ENCODE results near the gene DSP.

The DSP gene

GRCh38 chr6:7594579-7595125 lies 53.2 kb downstream of the DSP start:
- ATAC-seq = no peak

DNA sequence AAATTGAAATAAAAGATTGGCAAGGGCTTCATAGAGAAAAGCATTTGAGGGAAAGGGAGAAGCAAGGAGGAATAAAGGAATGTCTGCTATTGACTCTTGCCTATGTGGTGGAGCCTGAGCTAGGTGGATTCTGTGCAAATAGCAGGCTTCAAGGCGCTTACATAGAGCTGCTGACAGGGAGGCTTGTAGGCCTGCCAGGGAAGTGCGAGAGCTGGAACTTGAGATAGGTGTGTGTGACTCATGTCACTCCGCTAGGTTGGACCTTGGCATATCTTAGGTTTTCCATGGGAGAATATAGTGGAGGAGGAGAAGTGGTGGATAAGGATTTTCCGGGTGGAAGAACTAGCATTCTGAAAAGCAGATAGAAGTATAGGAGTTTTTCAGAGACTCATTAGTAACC lies 62.5 kb downstream of the DSP start:
- no peak for ATAC-seq

DNA sequence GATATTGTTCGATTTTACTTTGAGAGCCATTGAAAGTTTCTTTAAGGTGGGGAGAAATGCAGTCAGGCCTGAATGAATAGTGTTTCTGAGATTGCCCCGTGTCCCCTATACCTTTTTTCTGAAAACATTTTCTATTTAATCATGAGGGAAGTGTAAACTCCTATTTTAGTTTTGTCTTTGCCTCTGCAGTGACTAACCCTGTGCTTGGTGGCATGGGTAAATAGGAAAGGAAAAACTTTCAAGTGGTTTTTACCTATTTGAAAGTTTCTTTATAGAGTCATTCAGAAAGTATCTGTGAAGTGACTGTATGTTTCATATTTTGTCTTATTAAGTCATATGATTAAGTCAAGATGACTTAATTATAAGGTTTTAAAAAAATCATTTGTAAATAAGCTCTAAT lies 63.0 kb downstream of the DSP start:
- peak; percentile 93 to 96 for ATAC-seq

- ATAC-seq = peak; percentile 55 to 74
Observed at GRCh38 chr6:7615611-7616383, 74.3 kb downstream of the DSP start.

DNA sequence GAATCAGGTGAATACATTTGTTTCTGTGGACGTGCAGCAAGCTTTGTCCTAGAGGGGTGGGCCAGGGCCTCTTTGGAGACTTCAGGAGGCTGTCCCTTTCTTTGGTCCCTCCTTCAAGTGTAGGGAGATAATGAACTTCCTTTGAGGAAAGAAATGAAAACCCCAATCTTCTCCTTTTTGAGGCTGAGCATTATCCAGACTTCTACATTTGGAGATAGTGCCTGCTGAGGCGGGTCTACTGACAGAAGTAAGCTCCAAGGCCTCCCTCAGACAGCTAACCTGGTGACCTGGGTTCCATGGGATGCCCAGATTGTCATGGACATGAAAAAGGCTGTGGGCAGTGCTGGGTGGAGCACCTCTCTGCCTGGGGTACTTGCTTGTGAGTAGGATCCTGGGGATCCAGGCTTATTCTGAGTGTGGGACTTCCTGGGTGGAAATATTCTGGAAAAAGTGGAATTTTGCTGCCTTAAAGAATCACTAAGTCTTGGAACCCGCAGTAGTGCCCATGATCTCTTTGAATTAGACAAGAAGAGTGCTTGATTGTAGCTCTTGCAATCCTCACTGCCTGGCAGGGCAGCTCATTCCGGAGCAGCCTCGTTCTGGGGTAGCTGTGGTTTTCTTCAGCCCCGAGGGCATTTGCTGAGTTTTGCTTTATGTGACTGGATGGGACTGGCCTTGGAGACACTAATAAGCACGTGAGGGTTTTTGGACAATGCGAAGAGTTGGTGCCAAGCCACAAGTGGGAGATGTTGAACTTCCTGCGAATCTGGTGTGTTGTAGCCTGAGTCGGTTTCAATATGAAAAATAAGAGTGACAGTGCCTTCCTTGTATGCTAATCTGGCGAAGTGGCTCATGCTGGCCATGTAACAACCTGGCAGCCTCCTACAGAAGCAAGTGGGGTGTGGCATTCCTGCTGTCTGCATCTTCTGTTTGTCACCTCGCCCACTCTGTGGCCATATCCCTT lies 76.6 kb downstream of the DSP start:
- peak in 1 of 2 donors; percentile 18 for ATAC-seq

DNA sequence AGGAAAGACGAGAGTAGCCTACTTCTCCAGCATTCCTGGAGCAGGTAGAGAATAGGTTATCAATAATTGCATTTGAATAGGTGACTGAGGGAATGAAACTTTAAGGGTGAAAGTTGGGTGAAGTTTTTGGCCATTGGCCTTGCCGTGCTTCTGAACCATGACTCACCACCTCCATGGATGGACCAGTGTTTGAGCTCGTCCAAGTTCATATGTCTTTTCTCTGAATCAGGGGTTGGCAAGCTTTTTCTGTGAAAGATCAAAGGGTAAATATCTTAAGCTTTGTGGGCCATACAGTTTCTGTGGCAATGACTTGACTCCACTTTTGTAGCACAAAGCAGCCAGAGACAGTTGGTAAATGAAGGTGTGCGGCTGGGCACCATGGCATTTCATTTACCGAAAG lies 80.3 kb downstream of the DSP start:
- no peak for ATAC-seq

DNA sequence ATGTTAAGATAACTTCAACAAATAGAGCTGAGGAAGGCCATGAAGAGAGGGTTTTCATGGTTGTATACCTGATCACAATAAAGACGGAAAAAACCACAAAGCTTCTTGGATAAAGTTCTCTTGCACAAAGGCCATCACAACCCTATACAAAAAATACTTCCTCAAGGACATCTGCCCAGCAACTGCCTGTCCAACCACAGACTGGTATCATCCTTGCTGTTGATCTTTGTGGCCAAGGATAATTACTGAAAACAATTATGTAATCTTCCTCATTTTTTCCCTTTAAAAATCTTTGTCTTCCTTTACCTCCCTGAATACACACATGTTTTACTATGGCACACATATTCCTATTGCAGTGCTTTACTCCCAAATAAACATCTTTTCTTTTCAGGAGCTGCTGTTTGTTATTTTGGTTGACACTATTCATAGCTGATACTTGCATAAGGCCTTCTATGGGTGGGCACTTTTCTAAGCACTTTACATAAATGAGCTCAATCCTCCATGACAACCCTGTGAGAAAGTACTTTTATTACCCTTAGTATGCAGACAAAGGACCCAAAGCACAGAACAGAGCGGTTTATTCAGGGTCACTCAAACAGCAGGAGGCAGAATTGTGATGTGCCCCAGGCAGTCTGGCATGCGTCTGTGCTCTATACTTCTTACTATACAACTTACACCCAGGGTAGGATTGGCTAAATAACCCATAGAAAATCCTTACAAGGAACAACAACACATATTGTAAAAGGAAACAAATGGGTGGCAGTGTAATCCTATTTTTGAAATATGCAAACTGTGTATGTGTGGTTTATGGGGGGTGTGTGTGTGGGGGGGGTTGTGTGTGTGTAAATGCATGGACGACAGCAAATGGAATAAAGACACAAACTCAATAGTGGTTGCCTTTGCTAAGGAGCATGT lies 83.6 kb downstream of the DSP start:
- ATAC-seq = no peak

GRCh38 chr6:7628479-7628878 lies 87.0 kb downstream of the DSP start:
- no peak for ATAC-seq

DNA sequence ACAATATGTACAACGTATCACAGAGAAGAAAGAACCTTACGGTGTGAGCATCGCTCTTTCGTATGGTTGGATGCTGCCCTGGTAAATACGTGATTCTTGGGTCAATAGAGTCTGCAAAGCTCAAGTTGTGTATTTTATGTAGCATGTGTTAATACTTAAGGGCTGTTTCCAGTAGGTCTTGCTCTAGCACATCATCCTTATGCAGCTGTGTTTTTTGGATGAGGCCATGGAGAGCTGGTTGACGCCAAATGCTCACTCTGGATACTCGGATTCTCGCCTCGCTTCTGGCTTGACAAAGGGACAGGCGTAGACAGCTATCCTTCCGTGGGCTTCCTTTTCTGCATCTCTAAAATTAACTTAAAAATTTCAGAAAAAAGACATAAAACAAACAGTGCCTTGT lies 87.4 kb downstream of the DSP start:
- ATAC-seq = no peak

DNA sequence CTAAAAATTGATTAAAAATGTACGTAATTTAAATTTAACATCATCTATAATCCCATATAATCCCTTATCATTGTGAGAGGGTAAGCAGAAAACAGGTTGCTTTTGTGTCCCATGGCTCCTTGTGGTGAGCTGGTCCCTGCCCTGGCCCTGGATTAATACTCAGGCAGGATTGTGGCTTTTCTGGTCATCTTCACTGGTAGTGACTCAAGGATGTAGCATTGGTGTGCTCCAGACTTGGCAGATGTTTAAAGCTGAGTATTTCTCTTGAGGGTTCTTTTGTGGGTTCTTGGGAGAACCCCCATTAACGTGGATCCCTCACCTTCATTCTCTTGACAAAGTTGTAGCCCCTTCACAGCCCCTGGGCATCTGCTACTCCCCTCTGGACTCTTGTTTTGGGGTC lies 87.8 kb downstream of the DSP start:
- ATAC-seq = no peak

DNA sequence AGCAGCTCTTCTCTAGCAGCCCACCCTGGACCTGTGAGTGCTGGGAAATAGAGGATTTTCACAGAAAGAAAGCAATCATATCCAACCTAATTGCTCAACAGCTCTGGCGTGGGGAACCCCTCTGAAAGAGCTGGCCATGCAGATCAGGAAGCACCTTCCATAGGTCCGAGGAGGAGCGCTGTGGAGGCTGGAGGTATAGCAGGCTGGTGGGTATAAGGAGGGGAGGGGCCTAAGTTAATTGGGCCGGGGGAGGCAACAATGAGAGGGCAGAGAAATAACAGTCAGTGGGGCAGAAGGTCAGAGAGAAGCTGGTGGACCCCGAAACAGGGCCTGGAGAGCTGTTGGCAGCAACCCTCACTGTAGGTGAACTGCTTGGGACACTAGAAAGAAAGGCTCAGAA lies 89.3 kb downstream of the DSP start:
- ATAC-seq = no peak

DNA sequence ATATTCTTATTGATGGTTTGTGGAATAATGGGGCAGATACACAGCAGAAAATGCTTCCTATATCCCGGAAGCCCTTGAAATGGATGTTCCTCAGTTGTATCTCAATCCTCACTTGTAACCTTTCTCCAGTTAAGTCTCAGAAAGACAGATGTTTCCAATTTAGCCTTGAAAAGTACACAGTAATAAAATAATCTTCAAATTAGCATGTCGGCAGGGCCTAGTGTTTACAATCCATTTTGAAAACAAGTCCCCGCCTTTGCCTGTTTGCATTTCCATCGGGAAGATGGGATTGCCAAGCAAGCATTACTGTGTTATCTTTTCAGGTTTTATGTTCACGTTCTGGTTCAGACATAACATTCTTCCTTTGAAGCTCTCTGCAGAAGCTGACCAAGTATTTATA lies 90.0 kb downstream of the DSP start:
- ATAC-seq = no peak

DNA sequence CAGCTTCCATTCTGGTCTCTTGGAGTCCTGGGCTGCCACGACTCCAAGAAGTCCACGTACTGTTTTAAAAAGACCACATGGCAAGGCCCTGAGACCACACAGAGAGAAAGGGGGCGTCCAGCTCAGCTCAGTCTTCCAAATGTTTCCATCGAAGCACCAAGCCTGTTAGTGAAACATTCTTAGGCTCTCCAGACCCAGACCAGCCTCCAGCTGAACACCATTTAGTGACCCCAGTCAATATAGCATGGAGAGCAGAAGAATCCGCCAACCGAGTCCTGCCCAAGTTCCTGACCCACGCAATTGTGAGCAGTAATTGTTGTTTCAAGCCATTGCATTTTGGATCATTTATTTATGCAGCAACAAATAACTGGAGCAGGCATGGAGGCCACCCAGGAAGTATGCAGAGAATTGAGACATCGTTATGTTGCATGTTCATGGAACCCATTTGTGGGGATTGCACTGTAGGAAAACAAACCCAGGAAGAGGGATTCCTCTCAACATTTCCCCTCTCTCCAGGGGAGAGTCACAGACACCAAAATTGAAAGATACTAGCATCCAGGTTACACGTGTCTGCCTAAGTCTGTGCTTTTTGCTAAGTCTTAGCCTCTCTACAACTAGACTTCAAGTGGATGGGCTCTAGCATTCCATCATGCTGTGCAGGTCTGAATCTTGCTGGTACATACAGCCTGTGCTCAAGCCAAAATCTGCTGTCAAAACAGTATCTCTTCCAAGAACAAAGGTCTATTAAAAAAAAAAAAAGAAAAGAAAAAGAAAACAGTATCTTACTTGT lies 91.2 kb downstream of the DSP start:
- no peak for ATAC-seq

DNA sequence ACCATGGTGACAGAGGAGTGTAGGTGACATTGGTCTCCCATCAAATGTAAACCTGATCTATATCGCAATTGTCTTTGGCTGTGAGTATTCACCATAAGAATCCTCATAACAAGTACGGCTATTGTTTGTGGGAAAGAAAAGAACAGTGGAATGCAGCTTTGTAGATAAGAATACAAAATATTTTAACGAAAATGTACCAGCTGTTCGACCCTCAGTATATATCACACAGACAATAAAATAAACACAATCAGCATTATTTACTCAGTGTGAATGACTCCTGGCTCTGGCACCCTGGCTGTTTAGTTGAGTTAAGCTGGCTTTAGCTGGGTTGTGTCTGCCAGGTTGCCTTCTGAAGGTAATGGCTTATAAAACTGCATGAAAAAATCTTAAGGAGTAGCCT lies 91.9 kb downstream of the DSP start:
- ATAC-seq = no peak

DNA sequence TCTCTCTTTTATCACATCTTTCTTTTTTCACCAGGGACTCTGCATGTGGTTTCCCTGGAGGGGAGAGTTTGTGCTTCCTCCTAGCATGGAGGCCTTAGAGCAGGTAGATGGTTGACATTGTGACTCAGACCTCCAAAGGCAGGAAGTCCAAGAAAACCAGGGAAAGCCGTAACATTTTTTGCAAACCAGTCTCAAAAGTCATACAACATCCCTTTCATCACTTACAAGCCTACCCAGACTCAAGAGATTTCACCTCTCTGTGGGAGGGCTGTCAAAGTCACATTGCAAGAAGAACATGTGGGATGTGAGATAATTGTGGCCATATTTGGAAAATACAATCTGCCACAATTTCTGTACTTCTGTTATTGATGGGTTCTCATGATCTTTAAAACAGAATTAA lies 94.7 kb downstream of the DSP start:
- ATAC-seq = no peak

All from activated CD4-positive, CD25-positive, alpha-beta regulatory T cell treated with anti-CD3 and anti-CD28 coated beads, Interleukin-2, amount 50 U/mL, for 24 hours (primary cell).